ENCODE data around the gene SPEM3.

- TF ChIP-seq MAX (IDR thresholded peaks at IDR 0.05) (no peak), CREB1 (IDR thresholded peaks at IDR 0.05; ENCODE audit: low read depth) (no peak), TEAD4 (IDR thresholded peaks at IDR 0.05) (no peak), EP300 (IDR thresholded peaks at IDR 0.05; ENCODE audit: borderline replicate concordance) (no peak), CEBPB (IDR thresholded peaks at IDR 0.05) (no peak), TAF1 (IDR thresholded peaks at IDR 0.05; ENCODE audit: low read depth) (no peak), RAD21 (IDR thresholded peaks at IDR 0.05; ENCODE audit: low read depth) (no peak), REST (IDR thresholded peaks at IDR 0.05; ENCODE audit: low read depth) (no peak)
Observed at GRCh38 chr17:7468290-7468689, 39.6 kb downstream of the SPEM3 start.
